Neuronal stem cell (in vitro differentiated cells): ENCODE data around the gene C19orf81.

Experiments
- DNase-seq: peaks from one replicate; pipeline ENCODE4 v3.0.0-alpha.2; 2013; ENCODE audit warnings: low spot score
- H2AFZ ChIP-seq: one replicate; pipeline ENCODE4 v1.6.1; 2013; ENCODE audit warnings: mild to moderate bottlenecking, low read length, inconsistent platforms
- H2AK5ac ChIP-seq: 2 replicates; pipeline ENCODE4 v1.6.1; 2013; ENCODE audit warnings: low read depth, mild to moderate bottlenecking, inconsistent platforms, low read length, moderate library complexity, mixed read lengths
- H2BK120ac ChIP-seq: 2 replicates; pipeline ENCODE4 v1.6.1; 2013; ENCODE audit warnings: low read depth, mild to moderate bottlenecking, inconsistent platforms, low read length, moderate library complexity, mixed read lengths
- H2BK12ac ChIP-seq: one replicate; pipeline ENCODE4 v1.6.1; 2013; ENCODE audit warnings: low read length, inconsistent platforms
- H2BK15ac ChIP-seq: 2 replicates; pipeline ENCODE4 v1.6.1; 2013; ENCODE audit warnings: mild to moderate bottlenecking, low read length, inconsistent platforms, mixed read lengths
- H2BK5ac ChIP-seq: one replicate; pipeline ENCODE4 v1.6.1; 2013; ENCODE audit warnings: inconsistent platforms, mild to moderate bottlenecking, low read length, moderate library complexity
- H3K14ac ChIP-seq: one replicate; pipeline ENCODE4 v1.6.1; 2013; ENCODE audit warnings: low read length, inconsistent platforms
- H3K18ac ChIP-seq: 2 replicates; pipeline ENCODE4 v1.6.1; 2013; ENCODE audit warnings: low read length, inconsistent platforms
- H3K23ac ChIP-seq: 2 replicates; pipeline ENCODE4 v1.6.1; 2013; ENCODE audit warnings: low read depth, mild to moderate bottlenecking, mixed read lengths, low read length, inconsistent platforms; ENCODE audit not compliant: poor library complexity
- H3K27ac ChIP-seq: replicated peaks from 3 replicates; pipeline ENCODE4 v1.5.1; 2013; ENCODE audit warnings: low read length, inconsistent platforms
- H3K27me3 ChIP-seq, 3 experiments: 2 replicates each; pipeline ENCODE4 v1.6.1; 2013; ENCODE audit warnings: low read length in 3 of 3, mild to moderate bottlenecking in 2 of 3, inconsistent platforms in 1 of 3, low read depth in 1 of 3, mixed read lengths in 1 of 3, moderate library complexity in 1 of 3; ENCODE audit not compliant: control insufficient read depth in 3 of 3, insufficient read depth in 3 of 3
- H3K36me3 ChIP-seq, 2 donors: replicated peaks in 1 of 2; 2 replicates each; pipeline ENCODE4 v1.6.1; 2013; ENCODE audit warnings: low read length in 2 of 2; ENCODE audit not compliant: control insufficient read depth in 2 of 2, insufficient read depth in 2 of 2
- H3K4ac ChIP-seq: 2 replicates; pipeline ENCODE4 v1.6.1; 2013; ENCODE audit warnings: inconsistent platforms, mild to moderate bottlenecking, low read length, moderate library complexity
- H3K4me1 ChIP-seq, 2 donors: 1 replicate in 1 of 2; 2 replicates in 1 of 2; pipeline ENCODE4 v1.6.1; 2013; ENCODE audit warnings: low read length in 2 of 2, low read depth in 1 of 2; ENCODE audit not compliant: control insufficient read depth in 2 of 2, insufficient read depth in 1 of 2
- H3K4me2 ChIP-seq: one replicate; pipeline ENCODE4 v1.6.1; 2013; ENCODE audit warnings: mild to moderate bottlenecking, low read length, inconsistent platforms; ENCODE audit not compliant: insufficient read depth, poor library complexity, severe bottlenecking
- H3K4me3 ChIP-seq, 2 donors: 2 replicates each; pipeline ENCODE4 v1.5.1; 2013; ENCODE audit warnings: low read length in 2 of 2, mild to moderate bottlenecking in 2 of 2, inconsistent platforms in 1 of 2, moderate library complexity in 1 of 2
- H3K79me1 ChIP-seq: one replicate; pipeline ENCODE4 v1.6.1; 2013; ENCODE audit warnings: low read depth, mild to moderate bottlenecking, inconsistent platforms, low read length, moderate library complexity
- H3K9ac ChIP-seq: one replicate; pipeline ENCODE4 v1.6.1; 2013; ENCODE audit warnings: mild to moderate bottlenecking, low read depth, low read length, inconsistent platforms; ENCODE audit not compliant: poor library complexity
- H3K9me3 ChIP-seq, 2 donors: replicated peaks in 1 of 2; 2 replicates each; pipeline versions ENCODE3 to v1.6.1; 2013; ENCODE audit warnings: low read length in 2 of 2, mild to moderate bottlenecking in 2 of 2, inconsistent platforms in 1 of 2, low read depth in 1 of 2, mixed read lengths in 1 of 2, moderate library complexity in 1 of 2; ENCODE audit not compliant: control insufficient read depth in 2 of 2, insufficient read depth in 1 of 2
- H4K8ac ChIP-seq: one replicate; pipeline ENCODE4 v1.6.1; 2013; ENCODE audit warnings: low read depth, mild to moderate bottlenecking, inconsistent platforms, low read length, moderate library complexity
- H4K91ac ChIP-seq: one replicate; pipeline ENCODE4 v1.6.1; 2013; ENCODE audit warnings: low read length, low read depth, mild to moderate bottlenecking, inconsistent platforms; ENCODE audit not compliant: poor library complexity
- WGBS, 2 donors: extraction: QIAGEN DNeasy Blood & Tissue Kit; methylation state at CpG; one replicate each; pipeline ENCODE4 v1.1.7; 2013; ENCODE audit warnings: missing lambda C conversion rate in 2 of 2, mixed read lengths in 1 of 2; ENCODE audit not compliant: insufficient read length in 2 of 2, insufficient replicate concordance in 1 of 2; ENCODE audit errors: extremely low coverage in 2 of 2; 5-methylcytosine and 5-hydroxymethylcytosine counted together

C19orf81 gene

GRCh38 chr19:50667177-50667758, 18.0 kb downstream of the C19orf81 start:
- Histone ChIP-seq H3K14ac (no peak overlapping the region), H3K23ac (peak overlapping the region; percentile 80), H3K9ac (peak overlapping the region; percentile 70), H4K91ac (no peak overlapping the region), H2AFZ (no peak overlapping the region), H2BK120ac (peak overlapping the region; percentile 81), H3K9me3 (no peaks in the 10 kb centered on the region), H2BK5ac (no peak overlapping the region), H3K27me3 (peaks cover 0 to 51% (median 17%) of the 10 kb centered on the region in 3 experiments), H3K79me1 (peaks cover 1% of the 10 kb centered on the region), H2BK15ac (peak overlapping the region; percentile 37), H3K4me2 (peak overlapping the region; percentile 57), H2AK5ac (no peak overlapping the region), H3K36me3 (no peaks in the 10 kb centered on the region), H3K4me3 (no peak overlapping the region), H3K4ac (no peak overlapping the region), H3K4me1 (peaks cover 6 to 8% of the 10 kb centered on the region in 2 donors), H2BK12ac (no peak overlapping the region), H3K27ac (no peak overlapping the region), H3K18ac (peak overlapping the region; percentile 90), H4K8ac (no peak overlapping the region)
- no peak for DNase-seq
- no CpG with 5 or more reads among the region's 56 CpGs for WGBS, 2 donors

GRCh38 chr19:50667759-50668231, 18.6 kb downstream of the C19orf81 start:
- Histone ChIP-seq H2AK5ac (peak overlapping the region; percentile 70), H4K91ac (no peak overlapping the region), H4K8ac (no peak overlapping the region), H3K18ac (peak overlapping the region; percentile 90), H2BK15ac (no peak overlapping the region), H3K4ac (no peak overlapping the region), H3K9ac (peak overlapping the region; percentile 21), H3K36me3 (no peaks in the 10 kb centered on the region), H3K9me3 (no peaks in the 10 kb centered on the region), H2BK12ac (no peak overlapping the region), H3K79me1 (peaks cover 1% of the 10 kb centered on the region), H3K27ac (no peak overlapping the region), H3K4me2 (peak overlapping the region; percentile 57), H3K23ac (peak overlapping the region; percentile 12), H3K4me1 (peaks cover 4 to 6% of the 10 kb centered on the region in 2 donors), H3K4me3 (no peak overlapping the region), H3K27me3 (peaks cover 0 to 54% (median 17%) of the 10 kb centered on the region in 3 experiments), H2BK5ac (no peak overlapping the region), H3K14ac (no peak overlapping the region), H2AFZ (no peak overlapping the region), H2BK120ac (peak overlapping the region; percentile 81)
- no CpG with 5 or more reads among the region's 58 CpGs for WGBS, 2 donors
- no peak for DNase-seq

- Histone ChIP-seq H3K4me1 (peaks cover 4 to 8% of the 10 kb centered on the region in 2 donors), H3K9me3 (no peaks in the 10 kb centered on the region), H2AFZ (no peak overlapping the region), H4K8ac (no peak overlapping the region), H3K9ac (peak overlapping the region; percentile 44), H3K18ac (peak overlapping the region; percentile 89), H3K4me3 (no peak overlapping the region), H3K4me2 (peak overlapping the region; percentile 57), H2BK15ac (no peak overlapping the region), H3K79me1 (peaks cover 1% of the 10 kb centered on the region), H3K27ac (no peak overlapping the region), H4K91ac (no peak overlapping the region), H3K23ac (peak overlapping the region; percentile 43), H2BK5ac (no peak overlapping the region), H3K27me3 (peaks cover 0 to 61% (median 17%) of the 10 kb centered on the region in 3 experiments), H2BK12ac (no peak overlapping the region), H3K4ac (no peak overlapping the region), H2BK120ac (no peak overlapping the region), H3K36me3 (no peaks in the 10 kb centered on the region), H3K14ac (no peak overlapping the region), H2AK5ac (no peak overlapping the region)
- WGBS, 2 donors = no CpG with 5 or more reads among the region's 49 CpGs
- DNase-seq = no peak
Measured at GRCh38 chr19:50668416-50668815, 19.2 kb downstream of the C19orf81 start.

GRCh38 chr19:50668879-50669278, 19.6 kb downstream of the C19orf81 start:
- H2BK5ac ChIP-seq = no peak overlapping the region
- peak overlapping the region; percentile 57 for H3K4me2 ChIP-seq
- H3K36me3 ChIP-seq = no peaks in the 10 kb centered on the region
- DNase-seq = no peak
- H4K91ac ChIP-seq = no peak overlapping the region
- H2AFZ ChIP-seq = no peak overlapping the region
- peaks cover 4 to 8% of the 10 kb centered on the region in 2 donors for H3K4me1 ChIP-seq
- H3K27me3 ChIP-seq = peaks cover 0 to 61% (median 17%) of the 10 kb centered on the region in 3 experiments
- H3K4ac ChIP-seq = no peak overlapping the region
- no peaks in the 10 kb centered on the region for H3K9me3 ChIP-seq
- no peak overlapping the region for H3K23ac ChIP-seq
- no peak overlapping the region for H3K27ac ChIP-seq
- H2BK12ac ChIP-seq = no peak overlapping the region
- no peak overlapping the region for H3K4me3 ChIP-seq
- no peak overlapping the region for H2BK120ac ChIP-seq
- WGBS, 2 donors = no CpG with 5 or more reads among the region's 20 CpGs
- no peak overlapping the region for H3K18ac ChIP-seq
- H3K9ac ChIP-seq = no peak overlapping the region
- H2AK5ac ChIP-seq = no peak overlapping the region
- H3K79me1 ChIP-seq = peaks cover 1% of the 10 kb centered on the region
- no peak overlapping the region for H2BK15ac ChIP-seq
- no peak overlapping the region for H4K8ac ChIP-seq
- no peak overlapping the region for H3K14ac ChIP-seq
